Measurements from ENCODE around the gene ELP4.
"Not testable (repeated sequence)": the region's sequence is repeated elsewhere in the genome, so short reads cannot be mapped to it uniquely, and the experiment has no call there.

The ELP4 gene

GRCh38 chr11:31535479-31535878 is 25.9 kb downstream of the ELP4 start:
- H3K4me3 ChIP-seq (ENCODE audit: low read depth, low read length) = no peak overlapping the region
- no peak for DNase-seq (ENCODE audit: low read depth)
- TF ChIP-seq CTCF (IDR thresholded peaks at IDR 0.05; ENCODE audit: low read depth, low read length, missing control alignments) = no peak

- no peak overlapping the region for H3K4me3 ChIP-seq (ENCODE audit: low read depth, low read length)
- no peak for TF ChIP-seq CTCF (IDR thresholded peaks at IDR 0.05; ENCODE audit: low read depth, low read length, missing control alignments)
- DNase-seq (ENCODE audit: low read depth) = no peak
Measured at GRCh38 chr11:31542862-31543261, 33.3 kb downstream of the ELP4 start.

- no peak overlapping the region for H3K4me3 ChIP-seq (ENCODE audit: low read depth, low read length)
- DNase-seq (ENCODE audit: low read depth) = no peak
- no peak for TF ChIP-seq CTCF (IDR thresholded peaks at IDR 0.05; ENCODE audit: low read depth, low read length, missing control alignments)
Measured at GRCh38 chr11:31555938-31556337, 46.4 kb downstream of the ELP4 start.

- no peak overlapping the region for H3K4me3 ChIP-seq (ENCODE audit: low read depth, low read length)
- no peak for TF ChIP-seq CTCF (IDR thresholded peaks at IDR 0.05; ENCODE audit: low read depth, low read length, missing control alignments)
- no peak for DNase-seq (ENCODE audit: low read depth)
Measured at GRCh38 chr11:31558001-31558400, 48.4 kb downstream of the ELP4 start.

- no peak for TF ChIP-seq CTCF (IDR thresholded peaks at IDR 0.05; ENCODE audit: low read depth, low read length, missing control alignments)
- no peak overlapping the region for H3K4me3 ChIP-seq (ENCODE audit: low read depth, low read length)
- DNase-seq (ENCODE audit: low read depth) = no peak
Measured at GRCh38 chr11:31560842-31561476, 51.4 kb downstream of the ELP4 start.

- not testable (repeated sequence) for H3K4me3 ChIP-seq (ENCODE audit: low read depth, low read length); DNase-seq (ENCODE audit: low read depth)
Measured at GRCh38 chr11:31564517-31564916, 55.0 kb downstream of the ELP4 start.

- not testable (repeated sequence) for DNase-seq (ENCODE audit: low read depth); H3K4me3 ChIP-seq (ENCODE audit: low read depth, low read length)
Measured at GRCh38 chr11:31574133-31574532, 64.6 kb downstream of the ELP4 start.

- DNase-seq (ENCODE audit: low read depth); H3K4me3 ChIP-seq (ENCODE audit: low read depth, low read length): not testable (repeated sequence)
Measured at GRCh38 chr11:31575764-31576163, 66.2 kb downstream of the ELP4 start.

- H3K4me3 ChIP-seq (ENCODE audit: low read depth, low read length); DNase-seq (ENCODE audit: low read depth): not testable (repeated sequence)
Measured at GRCh38 chr11:31579412-31579811, 69.8 kb downstream of the ELP4 start.

Data from GM12864 (cell line).